ENCODE measurements around the gene GRIK4. TPM values are rescaled to one million over a fixed set of nuclear protein-coding genes. Genes with fewer than 3 reads are reported as not detected.

The GRIK4 gene
- total and polyA plus RNA-seq, 2 of the 4 experiments (the other 2 are of a cell fraction), result 0.18 to 0.38 TPM

GRCh38 chr11:120512739-120513435 is 1.3 kb downstream of the GRIK4 start:
- Histone ChIP-seq H4K5ac (ENCODE audit: low read depth, low read length) (no peak overlapping the region), H3K9me3 (ENCODE audit: control insufficient read depth, insufficient read depth, low read length) (no peaks in the 10 kb centered on the region), H2BK120ac (ENCODE audit: low read depth, low read length) (no peak overlapping the region), H3K27ac (ENCODE audit: insufficient read depth, low read length) (no peak overlapping the region), H3K56ac (ENCODE audit: extremely low read depth, insufficient read depth, low read length) (no peak overlapping the region), H3K4me3 (ENCODE audit: insufficient read depth, low read depth, low read length) (no peak overlapping the region), H3K14ac (replicated peaks; ENCODE audit: low read depth, low read length) (no peak overlapping the region), H3K9me1 (ENCODE audit: insufficient read depth, low read length) (0 out of 2 replicates have a peak, but pooled peaks cover 5% of the 10 kb centered on the region), H3K79me1 (ENCODE audit: low read depth in 1 of 2, low read length in 2 of 2) (no peaks in the 10 kb centered on the region), H2BK5ac (ENCODE audit: low read depth, low read length, poor library complexity, severe bottlenecking) (no peak overlapping the region), H4K91ac (ENCODE audit: insufficient read depth, low read depth, low read length) (no peak overlapping the region), H3K4me1 (ENCODE audit: control insufficient read depth, insufficient read depth, low read length) (peaks cover 10% of the 10 kb centered on the region; the same call in 1 of the 2 replicates), H3K18ac (ENCODE audit: low read depth, low read length) (no peak overlapping the region), H3K23ac (ENCODE audit: low read depth, low read length) (no peak overlapping the region), H3K27me3 (ENCODE audit: control insufficient read depth, insufficient read depth, low read length) (peaks cover 4% of the 10 kb centered on the region), H4K20me1 (ENCODE audit: insufficient read depth, low read length) (no peaks in the 10 kb centered on the region), H2AK9ac (replicated peaks; ENCODE audit: low read depth, low read length, poor library complexity) (no peak overlapping the region), H2AFZ (replicated peaks; ENCODE audit: low read length, poor library complexity) (peak overlapping the region; percentile 8), H2BK20ac (ENCODE audit: low read depth, low read length) (no peak overlapping the region), H3K4ac (ENCODE audit: low read depth, low read length) (no peak overlapping the region), H3K9ac (ENCODE audit: low read depth, low read length) (no peak overlapping the region), H3K4me2 (ENCODE audit: low read depth, low read length) (no peak overlapping the region), H4K8ac (ENCODE audit: low read depth in 2 of 2, low read length in 2 of 2) (no peak overlapping the region), H2BK15ac (ENCODE audit: low read depth, low read length) (no peak overlapping the region), H3K36me3 (ENCODE audit: control insufficient read depth, insufficient read depth, low read length) (no peaks in the 10 kb centered on the region), H2AK5ac (ENCODE audit: low read depth, low read length) (no peak overlapping the region)
- no peak for ATAC-seq (ENCODE audit: low read depth)
- dilution Hi-C loops (cut with HindIII; ENCODE audit: low sequenced_read_pairs, unreplicated experiment), result no loop called here
- BruUV-seq (replicated peaks), result no TSS peak
- in situ Hi-C loops (cut with MboI; ENCODE audit: low sequenced_read_pairs), result loop anchor here (5.0 kb wide), 2 partner anchors 174 to 289 kb away; no protein-coding TSS in a partner anchor
- intact Hi-C loops (cut with micrococcal nuclease), result loop anchor here (10.0 kb wide), 1 partner anchor 202 kb away; no protein-coding TSS in a partner anchor
- ChIA-PET POLR2A (ENCODE audit: unreplicated experiment) (no interaction called here), CTCF (interaction anchor here (0.8 to 1.4 kb wide), 2 partner anchors 418 to 440 kb away, joined by 3 to 4 read pairs; no protein-coding TSS in a partner anchor)
- no peak for DNase-seq
- TF ChIP-seq RCOR1 (IDR thresholded peaks at IDR 0.05; ENCODE audit: insufficient replicate concordance, low read length), result no peak
- no peak for TF ChIP-seq MAZ (IDR thresholded peaks at IDR 0.05; ENCODE audit: borderline replicate concordance, low read depth, low read length)
- TF ChIP-seq POLR2A (IDR thresholded peaks at IDR 0.05; ENCODE audit: low read depth, low read length), result no peak
- no peak for TF ChIP-seq MAFK (IDR thresholded peaks at IDR 0.05; ENCODE audit: low read depth, low read length)
- no peak for TF ChIP-seq CHD1 (IDR thresholded peaks at IDR 0.05; ENCODE audit: low read depth, low read length)
- 90% methylated on average over 5 of the region's 22 CpGs; no CpG with 5 or more reads in 1 of the 2 experiments for WGBS, 2 experiments (ENCODE audit: extremely low coverage in 2 of 2, insufficient read length in 1 of 2)
